Spinal cord (tissue), 10 donors: Measurements from ENCODE around the gene SMIM20. TPM values are rescaled to one million over a fixed set of nuclear protein-coding genes. Genes with fewer than 3 reads are reported as not detected.

Experiments used
- DNase-seq, 6 donors: peaks; one replicate each; pipeline versions ENCODE4 v3.0.0 to v3.0.0-alpha.2; 2013 to 2015; ENCODE audit warnings: low spot score in 6 of 6, low read depth in 4 of 6
- H3K27ac ChIP-seq: one replicate; pipeline ENCODE4 v1.5.1; 2013; ENCODE audit warnings: low read depth, low read length, control low read depth
- H3K27me3 ChIP-seq: one replicate; pipeline ENCODE4 v1.6.1; 2013; ENCODE audit warnings: low read length; ENCODE audit not compliant: control insufficient read depth, insufficient read depth
- H3K36me3 ChIP-seq: one replicate; pipeline ENCODE4 v1.6.1; 2013; ENCODE audit warnings: low read length; ENCODE audit not compliant: control insufficient read depth, insufficient read depth
- H3K4me1 ChIP-seq: one replicate; pipeline ENCODE4 v1.6.1; 2013; ENCODE audit warnings: low read length; ENCODE audit not compliant: control insufficient read depth, insufficient read depth
- H3K4me3 ChIP-seq: one replicate; pipeline ENCODE4 v1.5.1; 2013; ENCODE audit warnings: low read depth, low read length, control low read depth
- H3K9me3 ChIP-seq: one replicate; pipeline ENCODE4 v1.6.1; 2013; ENCODE audit warnings: low read length; ENCODE audit not compliant: control insufficient read depth, insufficient read depth
- WGBS: methylation state at CpG from one replicate; pipeline ENCODE4 v1.1.5; 2013; ENCODE audit warnings: missing lambda C conversion rate; ENCODE audit not compliant: insufficient coverage; 5-methylcytosine and 5-hydroxymethylcytosine counted together
- polyA plus RNA-seq, 2 donors: library from polyadenylated mRNA; unstranded; fragments of 120-200 nt; gene quantifications; one replicate each; pipeline ENCODE4 v1.2.1, GENCODE V29; 2013; ENCODE audit not compliant: insufficient read length in 2 of 2
- total RNA-seq, 2 donors: library from RNA; depleted of rRNA in 1 of 2; stranded (reverse); fragments of 120-200 nt in 1 of 2; fragments of >200 nt in 1 of 2; gene quantifications; one replicate each; pipeline versions ENCODE4 v1.2.3 to v1.2.4, GENCODE V29; 2013 to 2014
- donor health status: healthy.

The SMIM20 gene
- total and polyA plus RNA-seq, 4 donors, result 29.1 to 46.4 (median 37.6) TPM

- no peak overlapping the region for H3K4me3 ChIP-seq
- H3K27ac ChIP-seq, result no peak overlapping the region
- H3K36me3 ChIP-seq, result no peaks in the 10 kb centered on the region
- no peaks in the 10 kb centered on the region for H3K27me3 ChIP-seq
- H3K9me3 ChIP-seq, result no peaks in the 10 kb centered on the region
- H3K4me1 ChIP-seq, result no peaks in the 10 kb centered on the region
- 40% methylated on average over 2 of the region's 9 CpGs for WGBS
- no peak for DNase-seq
Observed at GRCh38 chr4:25878676-25879075, 35.3 kb upstream of the SMIM20 start.

- DNase-seq, result no peak
- whole genome bisulfite sequencing, result 68% methylated on average over 6 of the region's 9 CpGs
- Histone ChIP-seq H3K9me3 (no peaks in the 10 kb centered on the region), H3K36me3 (no peaks in the 10 kb centered on the region), H3K27me3 (no peaks in the 10 kb centered on the region), H3K27ac (no peak overlapping the region), H3K4me3 (no peak overlapping the region), H3K4me1 (no peaks in the 10 kb centered on the region)
Observed at GRCh38 chr4:25879091-25879584, 34.9 kb upstream of the SMIM20 start.

DNA sequence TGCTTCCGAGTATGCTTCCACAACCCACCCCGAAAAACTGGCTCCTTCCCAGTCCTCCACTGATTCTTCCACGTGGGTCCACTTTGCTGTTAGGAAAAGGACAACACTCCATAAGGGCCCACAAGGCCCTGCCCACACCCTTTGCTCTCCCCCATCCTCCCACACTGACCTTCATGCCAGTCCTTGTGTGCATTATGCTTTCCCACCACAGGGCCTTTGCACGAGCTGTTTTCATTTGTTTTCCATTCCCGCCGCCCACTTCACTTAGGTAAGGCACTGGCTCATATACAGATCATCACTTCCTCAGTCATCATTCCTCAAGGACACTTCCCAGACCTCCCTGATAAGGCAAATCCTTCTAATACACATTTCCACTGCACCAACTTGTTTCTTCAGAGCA is 34.4 kb upstream of the SMIM20 start:
- no peaks in the 10 kb centered on the region for H3K9me3 ChIP-seq
- no peaks in the 10 kb centered on the region for H3K4me1 ChIP-seq
- H3K36me3 ChIP-seq, result no peaks in the 10 kb centered on the region
- no peak for DNase-seq
- H3K27ac ChIP-seq, result no peak overlapping the region
- no peaks in the 10 kb centered on the region for H3K27me3 ChIP-seq
- no peak overlapping the region for H3K4me3 ChIP-seq
- 99% methylated on average over 6 of the region's 6 CpGs for WGBS

DNA sequence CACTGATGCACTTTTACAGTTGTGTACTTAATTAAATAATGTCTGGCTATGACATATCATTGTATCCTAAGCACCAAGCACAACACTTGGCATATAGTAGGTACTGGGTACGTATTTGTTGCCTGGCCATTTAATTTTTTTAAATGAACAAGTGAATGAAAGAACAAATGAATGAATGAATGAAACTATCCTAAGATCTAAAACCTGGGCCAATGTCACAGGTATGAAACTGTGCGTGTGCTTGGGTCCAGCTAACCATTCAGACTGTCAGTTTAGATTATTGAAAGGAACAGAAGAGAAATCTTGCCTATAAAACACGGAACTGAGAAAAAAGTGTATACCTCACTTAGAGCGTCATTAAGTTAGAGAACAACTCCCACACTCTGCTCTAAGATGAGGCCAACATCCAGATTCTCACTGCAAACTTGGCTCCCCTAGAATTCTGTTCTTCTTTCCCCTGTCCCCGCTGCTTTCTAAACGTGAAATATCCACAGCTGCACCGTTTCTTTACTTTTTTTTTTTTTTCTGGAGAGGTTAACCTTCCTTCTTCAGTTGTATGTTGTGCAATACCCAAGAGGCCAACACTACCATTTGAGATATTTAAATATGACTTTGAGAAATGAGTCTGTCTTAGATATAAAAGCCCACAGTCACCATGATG is 33.9 kb upstream of the SMIM20 start:
- Histone ChIP-seq H3K9me3 (no peaks in the 10 kb centered on the region), H3K36me3 (no peaks in the 10 kb centered on the region), H3K4me3 (no peak overlapping the region), H3K27me3 (no peaks in the 10 kb centered on the region), H3K27ac (no peak overlapping the region), H3K4me1 (no peaks in the 10 kb centered on the region)
- DNase-seq, result no peak
- WGBS, result 90% methylated on average over 2 of the region's 7 CpGs

- 100% methylated on average over 1 of the region's 4 CpGs for WGBS
- H3K4me1 ChIP-seq, result no peaks in the 10 kb centered on the region
- no peaks in the 10 kb centered on the region for H3K9me3 ChIP-seq
- no peaks in the 10 kb centered on the region for H3K36me3 ChIP-seq
- H3K27ac ChIP-seq, result no peak overlapping the region
- H3K27me3 ChIP-seq, result no peaks in the 10 kb centered on the region
- DNase-seq, result no peak
- H3K4me3 ChIP-seq, result no peak overlapping the region
Observed at GRCh38 chr4:25881193-25881592, 32.8 kb upstream of the SMIM20 start.

DNA sequence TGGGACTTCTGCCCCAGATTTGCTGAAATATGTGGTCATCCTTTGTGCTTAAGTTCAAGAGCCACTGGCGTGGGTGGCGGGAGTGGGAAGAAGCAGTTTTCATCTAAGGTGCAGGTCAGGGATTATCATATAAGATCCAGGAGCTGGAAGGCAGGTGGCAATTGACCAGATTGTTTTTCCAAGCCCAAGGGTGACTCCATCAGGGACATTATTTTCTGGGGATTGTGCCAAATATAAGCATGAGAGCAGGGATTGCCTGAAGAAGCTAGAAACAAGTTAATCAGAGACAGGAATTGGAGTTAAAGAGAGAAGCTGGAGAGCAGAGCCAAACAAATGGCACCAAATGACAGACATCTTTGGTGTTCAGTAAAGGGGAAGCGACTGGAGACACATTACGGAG is 31.8 kb upstream of the SMIM20 start:
- no peaks in the 10 kb centered on the region for H3K27me3 ChIP-seq
- no peak overlapping the region for H3K4me3 ChIP-seq
- H3K36me3 ChIP-seq, result no peaks in the 10 kb centered on the region
- 96% methylated on average over 4 of the region's 4 CpGs for WGBS
- no peak for DNase-seq
- no peaks in the 10 kb centered on the region for H3K9me3 ChIP-seq
- no peak overlapping the region for H3K27ac ChIP-seq
- no peaks in the 10 kb centered on the region for H3K4me1 ChIP-seq

GRCh38 chr4:25883565-25883964 is 30.5 kb upstream of the SMIM20 start:
- no peak overlapping the region for H3K27ac ChIP-seq
- no peaks in the 10 kb centered on the region for H3K36me3 ChIP-seq
- H3K9me3 ChIP-seq, result no peaks in the 10 kb centered on the region
- WGBS, result no CpG with 5 or more reads among the region's 2 CpGs
- H3K27me3 ChIP-seq, result no peaks in the 10 kb centered on the region
- no peak for DNase-seq
- H3K4me3 ChIP-seq, result no peak overlapping the region
- H3K4me1 ChIP-seq, result no peaks in the 10 kb centered on the region

DNA sequence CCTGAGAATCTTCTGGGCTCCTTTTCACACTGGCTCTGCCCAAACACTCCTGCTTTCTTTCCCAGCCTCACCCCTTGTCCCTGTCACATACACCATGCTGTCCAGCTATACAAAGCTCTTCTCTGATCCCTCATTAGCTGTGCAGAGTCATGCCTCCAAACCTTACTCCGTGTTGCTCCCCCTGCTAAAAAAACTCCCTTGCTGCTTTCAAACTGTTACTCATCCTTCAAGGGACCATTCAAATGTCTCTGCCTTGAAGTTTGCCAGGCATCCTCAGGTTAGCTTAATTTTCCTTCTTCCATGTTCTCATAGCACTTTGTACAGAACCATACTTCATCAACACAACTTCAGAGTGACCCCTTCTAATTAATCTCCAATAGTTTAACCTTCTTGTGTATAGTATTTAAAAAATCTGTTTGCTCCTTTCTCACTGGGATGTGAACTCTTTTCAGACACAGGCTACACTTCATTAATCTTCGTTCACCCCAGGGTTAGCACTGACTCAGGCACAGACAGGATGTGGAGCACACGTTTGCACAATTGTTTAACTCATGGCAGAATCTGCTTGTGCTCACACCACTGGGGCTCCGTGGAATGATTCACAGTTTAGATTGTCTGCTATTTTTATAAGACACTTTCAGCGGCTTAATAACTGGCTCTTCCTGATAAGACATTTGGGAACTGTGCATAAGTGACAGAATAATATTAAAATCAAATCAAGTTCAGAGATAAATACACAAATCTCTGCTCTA is 29.8 kb upstream of the SMIM20 start:
- no peaks in the 10 kb centered on the region for H3K36me3 ChIP-seq
- H3K9me3 ChIP-seq, result no peaks in the 10 kb centered on the region
- WGBS, result 19% methylated on average over 3 of the region's 5 CpGs
- no peak overlapping the region for H3K4me3 ChIP-seq
- H3K4me1 ChIP-seq, result no peaks in the 10 kb centered on the region
- no peak overlapping the region for H3K27ac ChIP-seq
- DNase-seq, result no peak
- H3K27me3 ChIP-seq, result no peaks in the 10 kb centered on the region

- Histone ChIP-seq H3K4me3 (no peak overlapping the region), H3K9me3 (no peaks in the 10 kb centered on the region), H3K4me1 (peaks cover 14% of the 10 kb centered on the region), H3K27me3 (no peaks in the 10 kb centered on the region), H3K27ac (no peak overlapping the region), H3K36me3 (no peaks in the 10 kb centered on the region)
- no peak for DNase-seq
Observed at GRCh38 chr4:25888781-25889180, 25.2 kb upstream of the SMIM20 start.
